H1 (cell line): Measurements from ENCODE around the gene FGF23. TPM values are rescaled to one million over a fixed set of nuclear protein-coding genes. Genes with fewer than 3 reads are reported as not detected.

Experiments
- CHD7 ChIP-seq: fragments of 300-600 bp; sonication (generic); IDR thresholded peaks from 2 replicates; pipeline ENCODE4 v1.7.1; 2012; ENCODE audit warnings: low read length, moderate library complexity, mild to moderate bottlenecking, inconsistent platforms; ENCODE audit not compliant: insufficient replicate concordance
- EP300 ChIP-seq, 2 experiments: IDR thresholded peaks; 1 replicate in 1 of 2; 2 replicates in 1 of 2; pipeline ENCODE4 v1.6.1; 2011 to 2012; ENCODE audit warnings: low read depth in 2 of 2, low read length in 2 of 2, mild to moderate bottlenecking in 2 of 2, borderline replicate concordance in 1 of 2, inconsistent platforms in 1 of 2, moderate library complexity in 1 of 2
- EZH2 ChIP-seq: fragments of 200-600 bp; sonication (generic); IDR thresholded peaks from 2 replicates; pipeline ENCODE4 v1.7.1; 2012; ENCODE audit warnings: low read depth, mild to moderate bottlenecking, moderate library complexity, low read length, inconsistent platforms; ENCODE audit not compliant: severe bottlenecking
- YY1 ChIP-seq: IDR thresholded peaks from 2 replicates; pipeline ENCODE4 v1.6.1; 2011; ENCODE audit warnings: low read depth, mild to moderate bottlenecking, low read length
- polyA plus RNA-seq, 7 experiments: library from polyadenylated mRNA; depleted of rRNA in 3 of 7; stranded (reverse) in 5 of 7; unstranded in 2 of 7; fragments of >200 nt in 5 of 7; fragments of 200-250 nt in 2 of 7; gene quantifications; 1 replicate in 5 of 7; 2 replicates in 1 of 7; 4 replicates in 1 of 7; pipeline versions ENCODE4 v1.2.1 to v1.2.3, GENCODE V29; 2011 to 2013; ENCODE audit warnings: missing spikeins in 2 of 7, mixed read lengths in 2 of 7
- total RNA-seq: library from RNA; stranded (reverse); fragmentation: NEBNext Ultra II Directional; extraction: Animal tissue kit (Norgen Biotek cat#: 25700); gene quantifications from 2 replicates; pipeline ENCODE4 v1.2.1, GENCODE V29; 2021

FGF23 gene
- total and polyA plus RNA-seq, 2 of the 8 experiments (the other 6 are each of a cell fraction or from before 2014, with no cell fraction given), result 0.35 to 0.67 TPM

- TF ChIP-seq CHD7, result no peak
- no peak for TF ChIP-seq EP300 (IDR thresholded peaks at IDR 0.05; ENCODE audit: borderline replicate concordance in 1 of 2, low read depth in 2 of 2, low read length in 2 of 2)
- TF ChIP-seq YY1, result no peak
- no peak for TF ChIP-seq EZH2
Measured at GRCh38 chr12:4424422-4424821, 44.9 kb upstream of the FGF23 start (continued).
